GM19397 (cell line): ENCODE results near the gene SEPTIN7.
"Not testable (repeated sequence)": the region's sequence is repeated elsewhere in the genome, so short reads cannot be mapped to it uniquely, and the experiment has no call there.

Experiments used
- ATAC-seq: cut with Tn5 transposase; IDR thresholded peaks from one replicate; pipeline ENCODE4 v1.9.1; 2021; ENCODE audit warnings: mild to moderate bottlenecking, moderate library complexity; ENCODE audit not compliant: unreplicated experiment

Gene SEPTIN7

GRCh38 chr7:35800718-35801391 is at the start of gene SEPTIN7:
Gene SEPTIN7, plus strand, starts transcription at chr7:35801057. Its CDS starts 153 bp downstream, at chr7:35801210.
- ATAC-seq, result peak; percentile 83

- ATAC-seq, result no peak
Measured at GRCh38 chr7:35752742-35753141, 48.1 kb upstream of the SEPTIN7 start.

- ATAC-seq, result no peak
Measured at GRCh38 chr7:35753761-35754603, 46.9 kb upstream of the SEPTIN7 start.

GRCh38 chr7:35754741-35755140 is 46.1 kb upstream of the SEPTIN7 start:
- ATAC-seq, result no peak

GRCh38 chr7:35755711-35756110 is 45.1 kb upstream of the SEPTIN7 start:
- no peak for ATAC-seq

GRCh38 chr7:35756453-35756852 is 44.4 kb upstream of the SEPTIN7 start:
- not testable (repeated sequence) for ATAC-seq

GRCh38 chr7:35757574-35757973 is 43.3 kb upstream of the SEPTIN7 start:
- ATAC-seq, result no peak

GRCh38 chr7:35758421-35758820 is 42.4 kb upstream of the SEPTIN7 start:
- ATAC-seq, result no peak

- ATAC-seq, result no peak
Measured at GRCh38 chr7:35760143-35760745, 40.6 kb upstream of the SEPTIN7 start.

GRCh38 chr7:35761871-35762677 is 38.8 kb upstream of the SEPTIN7 start:
- ATAC-seq, result no peak

- ATAC-seq, result no peak
Measured at GRCh38 chr7:35762781-35763180, 38.1 kb upstream of the SEPTIN7 start.

- ATAC-seq, result no peak
Measured at GRCh38 chr7:35768346-35768745, 32.5 kb upstream of the SEPTIN7 start.

GRCh38 chr7:35771776-35772175 is 29.1 kb upstream of the SEPTIN7 start:
- no peak for ATAC-seq

GRCh38 chr7:35773994-35774393 is 26.9 kb upstream of the SEPTIN7 start:
- ATAC-seq, result no peak

GRCh38 chr7:35776686-35777085 is 24.2 kb upstream of the SEPTIN7 start:
- ATAC-seq, result no peak

- ATAC-seq, result no peak
Measured at GRCh38 chr7:35777121-35777520, 23.7 kb upstream of the SEPTIN7 start.

- ATAC-seq, result no peak
Measured at GRCh38 chr7:35780070-35780469, 20.8 kb upstream of the SEPTIN7 start.

- no peak for ATAC-seq
Measured at GRCh38 chr7:35781200-35781701, 19.6 kb upstream of the SEPTIN7 start.

- ATAC-seq, result no peak
Measured at GRCh38 chr7:35781767-35782515, 18.9 kb upstream of the SEPTIN7 start.

- ATAC-seq, result no peak
Measured at GRCh38 chr7:35784332-35784731, 16.5 kb upstream of the SEPTIN7 start.
